ENCODE data around the gene RECQL5.

- TF ChIP-seq CTCF (IDR thresholded peaks at IDR 0.05) (no peak), POLR2A (IDR thresholded peaks at IDR 0.05) (no peak)
Measured at GRCh38 chr17:75595920-75596313, 71.0 kb downstream of the RECQL5 start.
